GM06990 (cell line): ENCODE measurements around the gene FHIT.

ENCODE experiments used
- DNase-seq: peaks from one replicate; pipeline ENCODE4 v3.0.0-alpha.2; 2011; ENCODE audit not compliant: insufficient read length; ENCODE audit errors: extremely low read depth
- H3K27me3 ChIP-seq: replicated peaks from 2 replicates; pipeline ENCODE4 v1.6.0; 2011; ENCODE audit warnings: low read length; ENCODE audit not compliant: control insufficient read depth, insufficient read depth
- H3K36me3 ChIP-seq: 2 replicates; pipeline ENCODE4 v1.5.1; 2011; ENCODE audit warnings: low read length; ENCODE audit not compliant: control insufficient read depth, insufficient read depth
- H3K4me3 ChIP-seq: replicated peaks from 2 replicates; pipeline ENCODE4 v1.5.1; 2011; ENCODE audit warnings: low read depth, mild to moderate bottlenecking, control low read depth, low read length
- TF ChIP-seq, protein P1 (sequence below): IDR thresholded peaks from 2 replicates; pipeline ENCODE4 v1.5.1; 2011; ENCODE audit warnings: low read length, control low read depth, mild to moderate bottlenecking, inconsistent platforms; ENCODE audit not compliant: insufficient read depth, poor library complexity, severe bottlenecking

Gene FHIT

DNA sequence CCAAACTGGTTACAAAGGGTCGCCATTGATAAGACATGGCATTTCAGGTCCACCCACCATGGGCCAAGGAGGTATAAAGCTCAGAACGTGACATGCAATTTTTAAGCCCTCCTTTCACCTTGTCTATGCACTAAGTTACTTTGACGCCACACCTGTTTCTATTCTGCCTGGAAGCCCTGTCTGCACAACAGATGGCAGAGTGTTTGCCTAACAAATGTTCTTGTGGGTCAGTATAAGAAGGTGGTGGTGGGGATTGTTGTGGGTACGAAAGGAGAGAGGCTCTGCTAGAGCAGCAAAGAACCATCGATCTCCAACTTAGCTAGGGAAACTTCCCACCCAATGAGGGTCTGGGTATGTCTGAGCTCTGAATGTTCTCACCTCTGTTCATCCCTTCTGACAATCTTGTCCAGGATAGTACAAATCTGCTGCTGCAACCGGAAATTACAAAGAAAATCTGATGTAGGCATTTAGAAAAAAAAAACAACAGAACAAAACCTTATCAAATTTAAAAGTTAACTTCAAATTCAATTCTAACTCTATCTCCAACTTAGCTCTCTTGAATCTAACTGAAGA is 1256.4 kb downstream of the FHIT start:
- TF ChIP-seq, protein P1, sequence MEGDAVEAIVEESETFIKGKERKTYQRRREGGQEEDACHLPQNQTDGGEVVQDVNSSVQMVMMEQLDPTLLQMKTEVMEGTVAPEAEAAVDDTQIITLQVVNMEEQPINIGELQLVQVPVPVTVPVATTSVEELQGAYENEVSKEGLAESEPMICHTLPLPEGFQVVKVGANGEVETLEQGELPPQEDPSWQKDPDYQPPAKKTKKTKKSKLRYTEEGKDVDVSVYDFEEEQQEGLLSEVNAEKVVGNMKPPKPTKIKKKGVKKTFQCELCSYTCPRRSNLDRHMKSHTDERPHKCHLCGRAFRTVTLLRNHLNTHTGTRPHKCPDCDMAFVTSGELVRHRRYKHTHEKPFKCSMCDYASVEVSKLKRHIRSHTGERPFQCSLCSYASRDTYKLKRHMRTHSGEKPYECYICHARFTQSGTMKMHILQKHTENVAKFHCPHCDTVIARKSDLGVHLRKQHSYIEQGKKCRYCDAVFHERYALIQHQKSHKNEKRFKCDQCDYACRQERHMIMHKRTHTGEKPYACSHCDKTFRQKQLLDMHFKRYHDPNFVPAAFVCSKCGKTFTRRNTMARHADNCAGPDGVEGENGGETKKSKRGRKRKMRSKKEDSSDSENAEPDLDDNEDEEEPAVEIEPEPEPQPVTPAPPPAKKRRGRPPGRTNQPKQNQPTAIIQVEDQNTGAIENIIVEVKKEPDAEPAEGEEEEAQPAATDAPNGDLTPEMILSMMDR, result no peak
- no peak overlapping the region for H3K4me3 ChIP-seq
- H3K27me3 ChIP-seq, result no peaks in the 10 kb centered on the region
- H3K36me3 ChIP-seq, result no peaks in the 10 kb centered on the region
- DNase-seq, result no peak

DNA sequence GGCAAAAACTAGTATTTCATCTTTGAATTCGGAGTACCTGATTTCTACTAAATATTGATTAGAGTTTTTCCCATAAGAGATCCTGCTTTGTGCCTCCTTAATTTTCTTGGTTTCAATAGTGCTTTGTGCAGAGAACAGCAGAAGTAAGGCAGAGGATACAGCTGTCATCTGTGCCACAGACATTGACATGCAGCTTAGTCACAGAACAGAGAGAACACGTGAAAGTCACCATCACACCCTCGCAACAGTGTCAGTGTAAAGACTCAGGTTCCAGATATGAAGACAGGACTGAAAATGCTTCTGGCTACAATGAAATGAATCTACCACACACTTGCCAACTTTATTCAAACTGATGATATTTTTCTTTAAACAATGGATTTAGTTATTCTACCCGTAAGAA is 1258.7 kb downstream of the FHIT start:
- TF ChIP-seq, protein P1, result no peak
- no peak for DNase-seq
- Histone ChIP-seq H3K4me3 (no peak overlapping the region), H3K27me3 (no peaks in the 10 kb centered on the region), H3K36me3 (no peaks in the 10 kb centered on the region)

DNA sequence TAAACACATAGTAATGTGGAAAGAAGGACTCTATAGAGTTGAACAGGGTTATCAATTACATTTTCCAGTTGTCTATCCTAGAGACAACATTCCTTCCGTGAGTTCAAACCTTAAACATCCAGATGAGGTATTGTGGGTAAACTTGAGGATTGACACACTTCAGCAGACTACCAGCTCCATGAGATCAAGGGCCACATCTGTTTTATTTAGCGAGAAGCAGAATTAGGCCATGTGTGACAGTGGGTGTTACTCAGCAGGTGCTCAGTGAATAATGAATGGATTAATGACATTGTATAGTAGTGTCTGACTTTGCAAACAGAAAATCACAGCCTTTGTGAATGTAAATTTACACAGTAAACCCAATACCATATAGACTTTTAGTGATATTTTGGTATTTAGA is 1260.3 kb downstream of the FHIT start:
- TF ChIP-seq, protein P1, result no peak
- H3K36me3 ChIP-seq, result no peaks in the 10 kb centered on the region
- H3K27me3 ChIP-seq, result no peaks in the 10 kb centered on the region
- no peak overlapping the region for H3K4me3 ChIP-seq
- DNase-seq, result no peak

DNA sequence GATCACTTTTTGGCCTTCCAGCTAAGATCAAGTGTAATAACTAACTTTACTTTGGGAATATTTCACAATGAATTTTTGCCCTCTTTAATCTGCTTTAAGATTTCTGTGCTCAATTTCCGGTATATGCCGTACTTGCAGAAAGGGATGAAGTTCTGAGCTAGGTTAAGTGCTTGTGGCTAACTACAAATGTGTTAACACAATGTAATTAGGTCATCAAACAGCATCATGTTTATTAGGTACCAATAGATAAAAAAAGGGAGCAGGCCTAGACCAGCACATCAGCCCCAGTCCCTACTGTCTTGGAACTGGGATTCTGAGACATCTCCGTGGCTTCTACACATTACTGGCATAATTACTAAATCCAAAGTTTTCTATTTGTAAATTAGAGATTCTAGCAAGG is 1268.7 kb downstream of the FHIT start:
- TF ChIP-seq, protein P1, result no peak
- Histone ChIP-seq H3K27me3 (no peaks in the 10 kb centered on the region), H3K36me3 (no peaks in the 10 kb centered on the region), H3K4me3 (no peak overlapping the region)
- DNase-seq, result no peak

DNA sequence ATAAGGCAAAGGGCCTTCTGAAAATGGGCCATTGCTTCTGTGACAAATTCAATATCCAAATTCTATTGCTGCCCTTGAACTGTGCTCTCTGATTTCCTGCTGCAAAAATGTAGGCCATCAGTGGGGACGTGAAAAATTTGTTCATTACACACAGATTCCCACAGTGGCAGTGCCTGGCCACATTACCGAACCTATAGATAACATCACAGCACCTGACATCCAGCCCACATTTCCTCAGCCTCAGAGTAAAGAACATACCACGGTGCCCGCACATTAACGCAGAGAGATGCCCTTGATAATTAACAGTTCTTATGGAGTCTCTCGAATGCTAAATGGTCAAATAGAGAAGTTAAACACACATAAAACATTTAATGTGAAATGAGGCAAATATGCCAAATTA is 1269.9 kb downstream of the FHIT start:
- TF ChIP-seq, protein P1, result no peak
- no peaks in the 10 kb centered on the region for H3K36me3 ChIP-seq
- no peak for DNase-seq
- no peaks in the 10 kb centered on the region for H3K27me3 ChIP-seq
- no peak overlapping the region for H3K4me3 ChIP-seq

DNA sequence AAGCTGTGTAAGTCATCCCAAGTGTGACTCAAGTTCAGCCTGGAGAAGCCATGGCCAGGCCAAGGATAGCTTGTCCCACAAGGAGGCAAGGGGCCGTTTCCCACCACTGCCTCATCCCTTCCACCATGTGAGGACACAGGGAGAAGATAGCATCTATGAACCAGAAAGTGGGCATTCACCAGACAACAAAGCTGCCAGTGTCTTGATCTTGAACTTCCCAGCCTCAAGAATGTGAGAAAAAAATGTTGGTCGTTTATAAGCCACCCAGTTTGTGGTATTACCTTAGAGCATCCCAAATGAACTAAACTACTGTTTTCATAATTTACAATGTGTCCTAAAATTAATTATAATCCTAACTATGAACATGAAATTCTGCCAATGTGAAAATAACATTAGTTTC is 1270.7 kb downstream of the FHIT start:
- Histone ChIP-seq H3K36me3 (no peaks in the 10 kb centered on the region), H3K27me3 (no peaks in the 10 kb centered on the region), H3K4me3 (no peak overlapping the region)
- no peak for DNase-seq
- TF ChIP-seq, protein P1, result no peak
